Right atrium auricular region (tissue), 2 donors: Measurements from ENCODE around the gene BHLHE23. TPM values are rescaled to one million over a fixed set of nuclear protein-coding genes. Genes with fewer than 3 reads are reported as not detected.

ENCODE experiments used
- DNase-seq: peaks from one replicate; pipeline ENCODE4 v3.0.0-alpha.2; 2019; ENCODE audit warnings: low spot score
- H3K27ac ChIP-seq, 2 donors: fragments of 200-600 bp; sonication (generic); 1 replicate in 1 of 2; 2 replicates in 1 of 2; pipeline ENCODE4 v1.5.1; 2016 to 2019
- H3K27me3 ChIP-seq, 2 donors: fragments of 200-600 bp; sonication (generic); one replicate each; pipeline versions ENCODE4 v1.5.1 to v1.6.0; 2017 to 2019
- H3K36me3 ChIP-seq: fragments of 200-600 bp; sonication (generic); one replicate; pipeline ENCODE4 v1.5.1; 2016
- H3K4me1 ChIP-seq, 2 donors: fragments of 200-600 bp; sonication (generic); one replicate each; pipeline versions ENCODE4 v1.5.1 to v1.6.0; 2017 to 2019
- H3K4me3 ChIP-seq, 2 donors: fragments of 200-600 bp; sonication (generic); 1 replicate in 1 of 2; 2 replicates in 1 of 2; pipeline ENCODE4 v1.5.1; 2017 to 2019; ENCODE audit warnings: mild to moderate bottlenecking in 1 of 2, moderate library complexity in 1 of 2
- H3K9me3 ChIP-seq, 2 donors: fragments of 200-600 bp; sonication (generic); one replicate each; pipeline ENCODE4 v1.5.1; 2019
- CTCF ChIP-seq, 2 donors: fragments of 200-600 bp; sonication (generic); IDR thresholded peaks; one replicate each; pipeline ENCODE4 v1.5.1; 2019; ENCODE audit warnings: antibody characterized with exemption in 2 of 2
- total RNA-seq, 2 donors: library from RNA; depleted of rRNA; stranded (reverse); fragments of >200 nt; gene quantifications; one replicate each; pipeline ENCODE4 v1.1.0, GENCODE V29; 2016

Gene BHLHE23
- total RNA-seq = not detected

GRCh38 chr20:63006540-63007359, at the start of gene BHLHE23:
BHLHE23 (minus strand) TSS chr20:63006964; CDS start chr20:63006774, 190 bp downstream.
- H3K4me1 ChIP-seq = peaks cover 0 to 35% of the 10 kb centered on the region in 2 donors

GRCh38 chr20:63055575-63056235, 48.9 kb upstream of the BHLHE23 start:
- Histone ChIP-seq H3K27me3 (no peaks in the 10 kb centered on the region), H3K27ac (no peak overlapping the region), H3K36me3 (no peaks in the 10 kb centered on the region), H3K4me3 (no peak overlapping the region), H3K9me3 (no peaks in the 10 kb centered on the region), H3K4me1 (peaks cover 0 to 8% of the 10 kb centered on the region in 2 donors)
- no peak for TF ChIP-seq CTCF (IDR thresholded peaks at IDR 0.05)
- DNase-seq = no peak

More at GRCh38 chr20:63006540-63007359, at the start of gene BHLHE23:
- TF ChIP-seq CTCF (IDR thresholded peaks at IDR 0.05) = no peak
- peaks cover 42 to 61% of the 10 kb centered on the region in 2 donors for H3K27me3 ChIP-seq
- no peaks in the 10 kb centered on the region for H3K36me3 ChIP-seq
- H3K9me3 ChIP-seq = no peaks in the 10 kb centered on the region
- no peak within 1 kb of the TSS for H3K27ac ChIP-seq
- H3K4me3 ChIP-seq = peak within 1 kb of the TSS in 1 of 2 donors; percentile 30
- DNase-seq = no peak

GRCh38 chr20:63054681-63055240, 48.0 kb upstream of the BHLHE23 start:
- DNase-seq = no peak
- no peak overlapping the region for H3K4me3 ChIP-seq
- H3K27me3 ChIP-seq = no peaks in the 10 kb centered on the region
- H3K4me1 ChIP-seq = peaks cover 0 to 8% of the 10 kb centered on the region in 2 donors
- no peaks in the 10 kb centered on the region for H3K36me3 ChIP-seq
- no peak overlapping the region for H3K27ac ChIP-seq
- no peak for TF ChIP-seq CTCF (IDR thresholded peaks at IDR 0.05)
- no peaks in the 10 kb centered on the region for H3K9me3 ChIP-seq

GRCh38 chr20:63054103-63054474, 47.3 kb upstream of the BHLHE23 start:
- Histone ChIP-seq H3K36me3 (no peaks in the 10 kb centered on the region), H3K9me3 (no peaks in the 10 kb centered on the region), H3K27me3 (no peaks in the 10 kb centered on the region), H3K27ac (no peak overlapping the region), H3K4me1 (peaks cover 0 to 8% of the 10 kb centered on the region in 2 donors), H3K4me3 (no peak overlapping the region)
- no peak for TF ChIP-seq CTCF (IDR thresholded peaks at IDR 0.05)
- DNase-seq = no peak

- Histone ChIP-seq H3K27me3 (no peaks in the 10 kb centered on the region), H3K4me1 (peaks cover 0 to 8% of the 10 kb centered on the region in 2 donors)
These were observed 46.8 kb upstream of the BHLHE23 start for GRCh38 chr20:63053432-63054102.

More at GRCh38 chr20:63053432-63054102, 46.8 kb upstream of the BHLHE23 start:
- DNase-seq = no peak
- no peak overlapping the region for H3K4me3 ChIP-seq
- H3K27ac ChIP-seq = no peak overlapping the region
- H3K36me3 ChIP-seq = no peaks in the 10 kb centered on the region
- no peak for TF ChIP-seq CTCF (IDR thresholded peaks at IDR 0.05)
- no peaks in the 10 kb centered on the region for H3K9me3 ChIP-seq
